MCF 10A (cell line): Measurements from ENCODE around the gene LRRC1. TPM values are rescaled to one million over a fixed set of nuclear protein-coding genes. Genes with fewer than 3 reads are reported as not detected.

Source experiments
- BruUV-seq: library from RNA; stranded (reverse); fragments of 400-500 nt; replicated peaks from 2 replicates; lab custom pipeline; 2021; lab: Mats Ljungman, UMichigan
- CTCF ChIA-PET: fragments of 300-600 bp; sonication (Branson Sonifier 250); formaldehyde crosslinking; extraction: SDS; loops from one replicate; lab custom pipeline; 2021; ENCODE audit warnings: antibody characterized with exemption, inconsistent platforms; lab: Yijun Ruan, JAX
- POLR2A ChIA-PET: fragments of 300-600, 350-650 bp; sonication (Branson Sonifier 250); formaldehyde crosslinking; extraction: SDS; loops from one replicate; lab custom pipeline; 2020; ENCODE audit warnings: antibody characterized with exemption, inconsistent platforms; lab: Yijun Ruan, JAX
- DNase-seq: peaks from one replicate; pipeline ENCODE4 v3.0.0-alpha.2; 2018; ENCODE audit not compliant: unreplicated experiment
- H3K27ac Mint-ChIP-seq: one replicate; pipeline ENCODE4 v1.8.0; 2022; ENCODE audit warnings: mild to moderate bottlenecking, low read depth, mixed read lengths; ENCODE audit not compliant: unreplicated experiment
- H3K27me3 Mint-ChIP-seq: one replicate; pipeline ENCODE4 v1.8.0; 2022; ENCODE audit warnings: mixed read lengths; ENCODE audit not compliant: insufficient read depth, unreplicated experiment
- H3K36me3 Mint-ChIP-seq: one replicate; pipeline ENCODE4 v1.8.0; 2022; ENCODE audit warnings: mild to moderate bottlenecking, moderate library complexity, mixed read lengths; ENCODE audit not compliant: insufficient read depth, unreplicated experiment
- H3K4me1 Mint-ChIP-seq: one replicate; pipeline ENCODE4 v1.8.0; 2022; ENCODE audit warnings: mixed read lengths; ENCODE audit not compliant: insufficient read depth, unreplicated experiment
- H3K4me3 Mint-ChIP-seq: one replicate; pipeline ENCODE4 v1.8.0; 2022; ENCODE audit warnings: mild to moderate bottlenecking, moderate library complexity, mixed read lengths; ENCODE audit not compliant: unreplicated experiment
- H3K9me3 Mint-ChIP-seq: one replicate; pipeline ENCODE4 v1.8.0; 2022; ENCODE audit warnings: mixed read lengths; ENCODE audit not compliant: unreplicated experiment
- CTCF ChIP-seq: fragments of 200-600 bp; IDR thresholded peaks from one replicate; pipeline ENCODE4 v1.8.0; 2022; ENCODE audit warnings: antibody characterized with exemption, mild to moderate bottlenecking; ENCODE audit not compliant: unreplicated experiment
- intact Hi-C: fragments of 100-400 bp; cut with micrococcal nuclease; formaldehyde crosslinking; loops from 2 replicates; pipeline ENCODE4 v1.14.1; 2022
- total RNA-seq: library from RNA; stranded (reverse); gene quantifications from 2 replicates; pipeline ENCODE4 v1.2.3, GENCODE V29; 2022

The LRRC1 gene
- total RNA-seq, 1 experiment from 2014 or later, result 18.6 TPM

- DNase-seq, result no peak
- Mint-ChIP-seq H3K27ac (no peak overlapping the region), H3K27me3 (no peaks in the 10 kb centered on the region), H3K9me3 (no peaks in the 10 kb centered on the region), H3K4me1 (no peaks in the 10 kb centered on the region), H3K36me3 (no peaks in the 10 kb centered on the region), H3K4me3 (no peak overlapping the region)
- no TSS peak for BruUV-seq
- no peak for TF ChIP-seq CTCF
- intact Hi-C loops, result no loop called here
- POLR2A ChIA-PET, result no interaction called here
- CTCF ChIA-PET, result interaction anchor here (0.7 kb wide), 1 partner anchor 64 kb away, joined by 3 read pairs; no protein-coding TSS in a partner anchor
Observed at GRCh38 chr6:53961679-53962370, 167.0 kb downstream of the LRRC1 start.

DNA sequence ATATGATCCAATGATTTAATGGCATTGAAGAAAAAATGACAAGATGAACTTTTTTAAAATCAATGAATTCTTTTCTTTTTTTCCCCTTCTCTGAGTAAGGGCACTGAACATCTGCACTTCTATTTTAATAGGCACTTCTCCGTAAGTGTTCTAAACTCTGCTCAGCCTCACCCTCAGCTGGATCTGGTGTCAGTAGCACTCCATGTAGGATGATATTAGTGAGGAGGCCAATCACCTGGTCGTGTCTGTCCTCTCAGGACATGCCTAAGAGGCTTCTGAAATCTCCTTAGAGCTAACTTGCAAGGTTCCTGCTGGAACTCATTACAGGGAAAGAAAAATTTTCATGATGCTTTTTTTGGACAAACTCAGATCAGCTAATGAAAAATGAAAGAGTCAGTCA, 167.8 kb downstream of the LRRC1 start:
- no peak overlapping the region for H3K4me3 Mint-ChIP-seq
- H3K36me3 Mint-ChIP-seq, result no peaks in the 10 kb centered on the region
- H3K27ac Mint-ChIP-seq, result no peak overlapping the region
- H3K27me3 Mint-ChIP-seq, result no peaks in the 10 kb centered on the region
- no TSS peak for BruUV-seq
- CTCF ChIA-PET, result interaction anchor here (0.7 kb wide), 1 partner anchor 922 kb away, joined by 3 read pairs; no protein-coding TSS in a partner anchor
- H3K4me1 Mint-ChIP-seq, result no peaks in the 10 kb centered on the region
- no peaks in the 10 kb centered on the region for H3K9me3 Mint-ChIP-seq
- POLR2A ChIA-PET, result interaction anchor here (0.6 kb wide), 1 partner anchor 636 kb away, joined by 3 read pairs; no protein-coding TSS in a partner anchor
- DNase-seq, result no peak
- intact Hi-C loops, result no loop called here
- no peak for TF ChIP-seq CTCF

DNA sequence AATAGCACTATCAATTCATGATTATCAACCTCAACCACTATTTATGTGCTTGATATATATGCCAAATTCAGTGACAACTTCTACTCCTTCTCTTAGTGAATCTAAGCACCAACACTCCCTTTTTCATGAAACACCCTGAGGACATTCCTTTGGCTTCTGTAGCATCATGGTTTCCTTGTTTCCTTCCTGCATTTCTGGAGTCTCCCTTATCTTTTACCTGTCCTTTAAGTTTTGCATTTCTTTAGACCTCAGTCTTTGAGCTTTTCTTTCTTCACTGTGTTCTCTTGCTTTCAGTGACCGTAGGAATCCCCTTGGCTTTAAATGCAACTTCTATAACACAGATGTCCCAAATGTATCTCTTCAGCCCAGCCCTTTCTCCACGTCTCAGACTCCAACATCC, 172.6 kb downstream of the LRRC1 start:
- no peaks in the 10 kb centered on the region for H3K9me3 Mint-ChIP-seq
- intact Hi-C loops, result no loop called here
- TF ChIP-seq CTCF, result no peak
- H3K4me3 Mint-ChIP-seq, result no peak overlapping the region
- ChIA-PET CTCF (interaction anchor here (3.2 kb wide), 1 partner anchor 11 kb away, joined by 11 read pairs; no protein-coding TSS in a partner anchor), POLR2A (interaction anchor here (1.0 kb wide), 1 partner anchor 12 kb away, joined by 3 read pairs; no protein-coding TSS in a partner anchor)
- DNase-seq, result no peak
- no peaks in the 10 kb centered on the region for H3K36me3 Mint-ChIP-seq
- no peaks in the 10 kb centered on the region for H3K4me1 Mint-ChIP-seq
- no peaks in the 10 kb centered on the region for H3K27me3 Mint-ChIP-seq
- BruUV-seq, result no TSS peak
- no peak overlapping the region for H3K27ac Mint-ChIP-seq

Other genes starting within 250 kb of the LRRC1 start
- 74.8 and 108 TPM in 2 replicates for gene GCLC, start 249.9 kb upstream of the LRRC1 start, total RNA-seq
- gene KLHL31, start 129.2 kb upstream of the LRRC1 start, total RNA-seq, result 0.37 and 0.54 TPM in 2 replicates